Parathyroid adenoma (tissue), 2 donors: ENCODE data around the gene CAMTA1.

ENCODE experiments used
- H2AFZ ChIP-seq: fragments of 300-600 bp; sonication (generic); one replicate; pipeline ENCODE4 v1.7.0; 2017; ENCODE audit warnings: antibody characterized with exemption, mild to moderate bottlenecking
- H3K27ac ChIP-seq: fragments of 300-600 bp; sonication (generic); one replicate; pipeline ENCODE4 v1.7.0; 2017
- H3K27me3 ChIP-seq: fragments of 300-600 bp; sonication (generic); one replicate; pipeline ENCODE4 v1.7.0; 2017; ENCODE audit warnings: low read length; ENCODE audit not compliant: control insufficient read depth, insufficient read depth
- H3K36me3 ChIP-seq: fragments of 300-600 bp; sonication (generic); one replicate; pipeline ENCODE4 v1.7.0; 2017; ENCODE audit warnings: low read length; ENCODE audit not compliant: control insufficient read depth, insufficient read depth
- H3K4me1 ChIP-seq: fragments of 300-600 bp; sonication (generic); one replicate; pipeline ENCODE4 v1.7.0; 2017; ENCODE audit warnings: control low read depth
- H3K4me2 ChIP-seq: fragments of 300-600 bp; sonication (generic); one replicate; pipeline ENCODE4 v1.7.0; 2017; ENCODE audit warnings: low read length
- H3K4me3 ChIP-seq: fragments of 300-600 bp; sonication (generic); one replicate; pipeline ENCODE4 v1.7.0; 2017; ENCODE audit warnings: low read depth, low read length
- H3K79me2 ChIP-seq: fragments of 300-600 bp; sonication (generic); one replicate; pipeline ENCODE4 v1.7.0; 2017; ENCODE audit warnings: control low read depth
- H3K9ac ChIP-seq: fragments of 300-600 bp; sonication (generic); one replicate; pipeline ENCODE4 v1.7.0; 2017; ENCODE audit warnings: mild to moderate bottlenecking
- H3K9me3 ChIP-seq: fragments of 300-600 bp; sonication (generic); one replicate; pipeline ENCODE4 v1.7.0; 2017; ENCODE audit warnings: low read length; ENCODE audit not compliant: control insufficient read depth
- TF ChIP-seq, protein P1 (sequence below): fragments of 300-600 bp; sonication (generic); IDR thresholded peaks from one replicate; pipeline ENCODE4 v1.7.0; 2017; ENCODE audit warnings: antibody characterized with exemption, mild to moderate bottlenecking
- donor health status: primary hyperparathyroidism.

Gene CAMTA1

DNA sequence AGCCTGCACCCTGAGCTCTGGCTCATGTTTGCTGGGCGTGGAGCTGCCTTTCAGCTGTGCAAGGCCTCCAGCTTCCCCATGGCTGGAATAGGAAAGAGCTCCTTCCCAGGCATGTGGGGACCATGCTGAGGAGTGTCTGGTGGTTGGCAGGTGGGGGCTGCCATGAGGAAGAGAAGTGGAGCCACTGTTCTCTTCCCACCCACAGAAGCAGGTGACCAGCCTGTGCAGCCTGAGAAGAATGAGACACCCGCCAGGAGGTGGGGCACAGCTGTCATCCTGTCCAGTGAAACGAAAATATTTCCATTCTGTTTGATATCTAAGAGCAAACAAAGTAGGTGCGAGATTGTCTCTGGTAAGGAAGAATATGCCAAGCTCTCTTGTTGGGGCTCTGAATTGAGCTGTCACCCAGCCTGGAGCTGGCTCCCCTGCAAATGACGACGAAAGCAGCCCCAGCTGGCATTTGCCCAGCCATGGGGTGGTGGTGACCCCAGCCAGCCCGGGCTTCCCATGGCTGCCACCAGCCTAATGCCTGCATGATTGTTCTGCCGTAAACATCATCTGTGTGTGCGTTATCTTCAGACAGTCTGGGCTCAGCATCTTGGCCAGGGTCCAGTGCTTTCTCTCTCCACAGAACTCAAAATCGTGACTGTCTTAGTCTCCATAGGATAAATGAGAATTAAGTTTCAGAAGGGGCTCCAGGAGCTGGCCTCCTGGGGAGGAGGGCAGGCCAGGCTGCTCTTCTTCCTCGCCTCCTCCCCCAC, 556.1 kb downstream of the CAMTA1 start:
- peaks cover 5% of the 10 kb centered on the region for H3K4me1 ChIP-seq
- H3K27me3 ChIP-seq, result no peaks in the 10 kb centered on the region
- TF ChIP-seq, protein P1, sequence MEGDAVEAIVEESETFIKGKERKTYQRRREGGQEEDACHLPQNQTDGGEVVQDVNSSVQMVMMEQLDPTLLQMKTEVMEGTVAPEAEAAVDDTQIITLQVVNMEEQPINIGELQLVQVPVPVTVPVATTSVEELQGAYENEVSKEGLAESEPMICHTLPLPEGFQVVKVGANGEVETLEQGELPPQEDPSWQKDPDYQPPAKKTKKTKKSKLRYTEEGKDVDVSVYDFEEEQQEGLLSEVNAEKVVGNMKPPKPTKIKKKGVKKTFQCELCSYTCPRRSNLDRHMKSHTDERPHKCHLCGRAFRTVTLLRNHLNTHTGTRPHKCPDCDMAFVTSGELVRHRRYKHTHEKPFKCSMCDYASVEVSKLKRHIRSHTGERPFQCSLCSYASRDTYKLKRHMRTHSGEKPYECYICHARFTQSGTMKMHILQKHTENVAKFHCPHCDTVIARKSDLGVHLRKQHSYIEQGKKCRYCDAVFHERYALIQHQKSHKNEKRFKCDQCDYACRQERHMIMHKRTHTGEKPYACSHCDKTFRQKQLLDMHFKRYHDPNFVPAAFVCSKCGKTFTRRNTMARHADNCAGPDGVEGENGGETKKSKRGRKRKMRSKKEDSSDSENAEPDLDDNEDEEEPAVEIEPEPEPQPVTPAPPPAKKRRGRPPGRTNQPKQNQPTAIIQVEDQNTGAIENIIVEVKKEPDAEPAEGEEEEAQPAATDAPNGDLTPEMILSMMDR, result no peak
- H3K79me2 ChIP-seq, result no peaks in the 10 kb centered on the region
- H3K9ac ChIP-seq, result no peak overlapping the region
- H3K4me2 ChIP-seq, result peak overlapping the region; percentile 5
- H3K9me3 ChIP-seq, result no peaks in the 10 kb centered on the region
- no peak overlapping the region for H3K27ac ChIP-seq
- no peak overlapping the region for H3K4me3 ChIP-seq
- no peaks in the 10 kb centered on the region for H3K36me3 ChIP-seq
- peak overlapping the region; percentile 28 for H2AFZ ChIP-seq

DNA sequence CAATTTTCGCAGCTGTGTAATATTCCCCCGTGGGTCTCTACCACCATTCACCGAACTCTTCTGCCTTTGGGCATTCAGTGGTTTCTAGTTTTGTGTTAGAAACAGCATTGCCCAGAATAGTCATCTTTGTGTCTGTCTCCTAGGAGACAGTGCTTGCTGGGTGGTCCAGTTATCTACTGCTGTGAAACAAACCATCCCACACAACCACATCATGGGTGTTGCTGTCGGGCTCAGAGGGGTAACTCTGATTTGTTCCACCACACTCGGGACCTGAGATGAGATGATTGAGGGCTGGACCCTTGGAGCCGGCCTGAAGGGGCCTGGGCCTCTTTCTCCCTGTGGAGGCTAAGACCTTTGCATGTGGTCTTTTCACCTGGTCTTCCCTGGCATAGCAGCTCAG, 558.6 kb downstream of the CAMTA1 start:
- no peak overlapping the region for H3K4me2 ChIP-seq
- H3K36me3 ChIP-seq, result no peaks in the 10 kb centered on the region
- no peaks in the 10 kb centered on the region for H3K79me2 ChIP-seq
- peaks cover 5% of the 10 kb centered on the region for H3K4me1 ChIP-seq
- H3K9me3 ChIP-seq, result no peaks in the 10 kb centered on the region
- no peak overlapping the region for H3K9ac ChIP-seq
- no peak overlapping the region for H2AFZ ChIP-seq
- H3K4me3 ChIP-seq, result no peak overlapping the region
- TF ChIP-seq, protein P1, result no peak
- H3K27ac ChIP-seq, result no peak overlapping the region
- no peaks in the 10 kb centered on the region for H3K27me3 ChIP-seq

DNA sequence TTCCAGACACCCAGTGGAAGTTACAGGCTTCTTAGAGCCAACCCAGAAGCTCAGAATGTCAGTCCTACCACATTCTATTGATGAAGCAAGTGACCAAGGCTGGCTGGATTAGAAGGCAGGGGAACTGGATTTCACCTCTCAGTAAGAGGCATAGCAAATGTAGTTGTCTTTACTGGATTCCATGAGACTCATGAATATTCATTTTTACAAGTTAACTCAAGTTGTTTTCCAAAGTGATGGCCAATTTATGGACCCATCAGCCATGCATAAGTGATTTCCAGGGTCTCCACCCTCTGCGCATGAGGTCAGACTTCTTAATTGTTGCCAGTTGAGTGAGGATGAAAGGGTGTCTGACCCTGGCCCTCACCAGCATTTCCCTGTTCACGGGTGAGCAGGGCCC, 559.0 kb downstream of the CAMTA1 start:
- H2AFZ ChIP-seq, result no peak overlapping the region
- H3K27me3 ChIP-seq, result no peaks in the 10 kb centered on the region
- no peaks in the 10 kb centered on the region for H3K79me2 ChIP-seq
- no peak overlapping the region for H3K27ac ChIP-seq
- H3K4me1 ChIP-seq, result peaks cover 5% of the 10 kb centered on the region
- H3K36me3 ChIP-seq, result no peaks in the 10 kb centered on the region
- no peak overlapping the region for H3K4me3 ChIP-seq
- TF ChIP-seq, protein P1, result no peak
- H3K9me3 ChIP-seq, result no peaks in the 10 kb centered on the region
- no peak overlapping the region for H3K9ac ChIP-seq
- no peak overlapping the region for H3K4me2 ChIP-seq

DNA sequence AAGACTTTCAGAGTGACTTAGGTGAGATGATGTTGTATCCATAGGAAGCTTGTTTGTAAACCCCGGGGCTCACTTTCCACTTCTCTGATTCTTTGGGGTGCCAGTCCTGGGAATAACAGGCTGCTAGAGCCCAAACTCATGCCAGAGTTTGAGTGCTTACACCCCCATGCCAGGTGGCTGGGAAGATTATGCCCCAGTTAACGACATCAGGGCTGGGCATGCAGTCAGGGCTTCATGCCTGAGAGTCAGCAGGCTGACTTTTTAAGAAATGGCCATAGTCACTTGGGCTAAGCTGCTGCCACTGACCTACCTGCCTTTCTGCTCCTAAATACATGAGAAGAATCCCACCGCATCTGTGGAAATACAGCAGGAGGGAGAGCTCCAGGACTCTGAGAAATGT, 560.3 kb downstream of the CAMTA1 start:
- H3K4me1 ChIP-seq, result peaks cover 5% of the 10 kb centered on the region
- H3K4me3 ChIP-seq, result no peak overlapping the region
- H3K36me3 ChIP-seq, result no peaks in the 10 kb centered on the region
- H3K27ac ChIP-seq, result no peak overlapping the region
- H3K27me3 ChIP-seq, result no peaks in the 10 kb centered on the region
- no peak overlapping the region for H3K4me2 ChIP-seq
- no peak overlapping the region for H3K9ac ChIP-seq
- TF ChIP-seq, protein P1, result no peak
- no peaks in the 10 kb centered on the region for H3K9me3 ChIP-seq
- no peaks in the 10 kb centered on the region for H3K79me2 ChIP-seq
- no peak overlapping the region for H2AFZ ChIP-seq

DNA sequence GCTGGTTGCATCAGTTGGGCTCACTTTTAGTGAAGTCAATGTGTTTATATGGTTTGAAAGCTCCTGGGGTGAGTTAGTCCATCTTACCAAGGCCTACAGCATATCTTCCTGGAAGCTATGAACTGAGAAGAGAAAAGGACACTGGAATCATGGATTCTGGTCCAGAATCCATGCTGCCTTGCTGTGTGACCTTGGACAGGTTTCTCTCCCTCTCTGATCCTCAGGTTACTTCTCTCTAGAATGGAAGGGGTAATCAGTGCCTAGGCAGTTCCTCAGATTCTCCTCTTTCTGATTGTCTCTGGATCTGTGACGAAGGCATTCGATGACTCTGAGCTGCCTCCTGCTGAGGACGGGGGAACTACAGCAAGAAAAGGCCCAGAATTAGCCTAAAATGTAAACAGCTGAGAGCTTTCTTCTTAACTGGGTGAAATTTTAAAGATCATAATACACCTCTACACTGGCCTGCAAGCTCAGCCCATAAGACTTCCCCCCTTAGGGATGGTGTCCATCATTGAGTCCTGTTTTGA, 560.9 kb downstream of the CAMTA1 start:
- Histone ChIP-seq H2AFZ (no peak overlapping the region), H3K27me3 (no peaks in the 10 kb centered on the region), H3K27ac (no peak overlapping the region), H3K9me3 (no peaks in the 10 kb centered on the region), H3K79me2 (no peaks in the 10 kb centered on the region), H3K4me2 (no peak overlapping the region), H3K9ac (no peak overlapping the region), H3K4me3 (no peak overlapping the region), H3K36me3 (no peaks in the 10 kb centered on the region), H3K4me1 (peaks cover 5% of the 10 kb centered on the region)
- TF ChIP-seq, protein P1, result no peak
